Lower lobe of right lung (tissue), 2 donors: ENCODE measurements around the gene FBXL16. TPM values are rescaled to one million over a fixed set of nuclear protein-coding genes. Genes with fewer than 3 reads are reported as not detected.

Experiments
- ATAC-seq, 2 donors: fragments of 200-7000 bp; cut with Tn5 transposase; one replicate each; pipeline ENCODE4 v1.9.1; 2020 to 2022; ENCODE audit warnings: mild to moderate bottlenecking in 2 of 2, moderate library complexity in 2 of 2
- DNase-seq: peaks from one replicate; pipeline ENCODE4 v3.0.0-alpha.2; 2020
- H3K27ac ChIP-seq: fragments of 200-600 bp; one replicate; pipeline ENCODE4 v1.8.0; 2022
- H3K27me3 ChIP-seq: fragments of 200-600 bp; one replicate; pipeline ENCODE4 v1.8.0; 2022; ENCODE audit warnings: low read depth
- H3K36me3 ChIP-seq: fragments of 200-600 bp; one replicate; pipeline ENCODE4 v1.8.0; 2022; ENCODE audit warnings: mild to moderate bottlenecking
- H3K4me1 ChIP-seq: fragments of 200-600 bp; one replicate; pipeline ENCODE4 v1.8.0; 2022
- H3K4me3 ChIP-seq: fragments of 200-600 bp; one replicate; pipeline ENCODE4 v1.8.0; 2022; ENCODE audit warnings: mild to moderate bottlenecking
- H3K9me3 ChIP-seq: fragments of 200-600 bp; one replicate; pipeline ENCODE4 v1.8.0; 2022
- CTCF ChIP-seq: fragments of 200-600 bp; IDR thresholded peaks from one replicate; pipeline ENCODE4 v1.8.0; 2022; ENCODE audit warnings: antibody characterized with exemption, mild to moderate bottlenecking
- intact Hi-C: fragments of 100-400 bp; cut with DNase I; formaldehyde crosslinking; loops from one replicate; pipeline ENCODE4 v1.11.0; 2022
- total RNA-seq: library from RNA; stranded (reverse); fragmentation: NEBNext Ultra II Directional; extraction: Animal tissue kit (Norgen Biotek cat#: 25700); gene quantifications from one replicate; pipeline ENCODE4 v1.2.1, GENCODE V29; 2021
- donor health status: DM: no; HTN: yes; CAD: no; lungs with severe emphysema.

Gene FBXL16
- total RNA-seq, 1 donor from 2014 or later: 11.0 TPM

GRCh38 chr16:728131-728889 is 22.7 kb upstream of the FBXL16 start:
- ATAC-seq (peak; percentile 61), DNase-seq (peak; percentile 81)
- Histone ChIP-seq H3K4me1 (peaks cover 24% of the 10 kb centered on the region), H3K9me3 (no peaks in the 10 kb centered on the region), H3K4me3 (peak overlapping the region; percentile 58), H3K27ac (no peak overlapping the region), H3K36me3 (peaks cover 12% of the 10 kb centered on the region), H3K27me3 (peaks cover 31% of the 10 kb centered on the region)
- no peak for TF ChIP-seq CTCF
- intact Hi-C loops: no loop called here

GRCh38 chr16:727291-727977 is 21.8 kb upstream of the FBXL16 start:
- Histone ChIP-seq H3K27ac (peak overlapping the region; percentile 38), H3K27me3 (peaks cover 31% of the 10 kb centered on the region), H3K9me3 (no peaks in the 10 kb centered on the region), H3K4me1 (peaks cover 24% of the 10 kb centered on the region), H3K4me3 (peak overlapping the region; percentile 58), H3K36me3 (peaks cover 9% of the 10 kb centered on the region)
- no peak for TF ChIP-seq CTCF
- DNase-seq (no peak), ATAC-seq (peak; percentile 2 to 15)
- intact Hi-C loops: no loop called here

- Histone ChIP-seq H3K27me3 (peaks cover 31% of the 10 kb centered on the region), H3K4me3 (peak within 1 kb of the TSS; percentile 58), H3K4me1 (peaks cover 29% of the 10 kb centered on the region), H3K9me3 (no peaks in the 10 kb centered on the region), H3K36me3 (peaks cover 5% of the 10 kb centered on the region), H3K27ac (peak within 1 kb of the TSS; percentile 38)
- ATAC-seq (peak; percentile 21 to 46), DNase-seq (peak; percentile 75)
- no peak for TF ChIP-seq CTCF
- intact Hi-C loops: no loop called here
Observed at GRCh38 chr16:726438-727290, 21.1 kb upstream of the FBXL16 start, which contains the start of the genes CCDC78 and HAGHL. CCDC78 (minus strand) TSS chr16:726443; CDS start chr16:726367, 76 bp downstream. HAGHL (plus strand) TSS chr16:727106; CDS start chr16:727510, 404 bp downstream.

- no peaks in the 10 kb centered on the region for H3K9me3 ChIP-seq
- ATAC-seq (no peak), DNase-seq (no peak)
- peaks cover 5% of the 10 kb centered on the region for H3K36me3 ChIP-seq
- no peak overlapping the region for H3K27ac ChIP-seq
- peaks cover 31% of the 10 kb centered on the region for H3K27me3 ChIP-seq
- H3K4me1 ChIP-seq: peaks cover 32% of the 10 kb centered on the region
- peak overlapping the region; percentile 58 for H3K4me3 ChIP-seq
- no peak for TF ChIP-seq CTCF
- intact Hi-C loops: no loop called here
Observed at GRCh38 chr16:726188-726437, 20.5 kb upstream of the FBXL16 start.

- intact Hi-C loops: no loop called here
- Histone ChIP-seq H3K4me1 (peaks cover 33% of the 10 kb centered on the region), H3K27ac (no peak overlapping the region), H3K27me3 (peaks cover 31% of the 10 kb centered on the region), H3K9me3 (no peaks in the 10 kb centered on the region), H3K4me3 (no peak overlapping the region), H3K36me3 (peaks cover 5% of the 10 kb centered on the region)
- no peak for DNase-seq
- TF ChIP-seq CTCF: no peak
- no peak for ATAC-seq
Observed at GRCh38 chr16:725463-726187, 20.0 kb upstream of the FBXL16 start.
